Neuron (in vitro differentiated cells): Measurements from ENCODE around the gene SUSD1.
"Not testable (repeated sequence)": the region's sequence is repeated elsewhere in the genome, so short reads cannot be mapped to it uniquely, and the experiment has no call there.

ENCODE experiments used
- H2AFZ ChIP-seq: one replicate; pipeline ENCODE4 v1.6.1; 2013; ENCODE audit warnings: low read depth, mild to moderate bottlenecking, inconsistent platforms, low read length, moderate library complexity
- H3K27me3 ChIP-seq: one replicate; pipeline ENCODE4 v1.6.1; 2013; ENCODE audit warnings: low read length; ENCODE audit not compliant: insufficient read depth
- H3K36me3 ChIP-seq: one replicate; pipeline ENCODE4 v1.6.1; 2013; ENCODE audit warnings: low read length; ENCODE audit not compliant: insufficient read depth
- H3K4me1 ChIP-seq: one replicate; pipeline ENCODE4 v1.6.1; 2013; ENCODE audit warnings: low read length; ENCODE audit not compliant: insufficient read depth
- H3K4me3 ChIP-seq: 2 replicates; pipeline ENCODE4 v1.5.1; 2013; ENCODE audit warnings: mild to moderate bottlenecking, low read length, moderate library complexity
- H3K9me3 ChIP-seq: one replicate; pipeline ENCODE4 v1.6.1; 2013; ENCODE audit warnings: low read length

SUSD1 gene

GRCh38 chr9:112074250-112075008 is 100.7 kb downstream of the SUSD1 start:
- Histone ChIP-seq H3K9me3 (no peaks in the 10 kb centered on the region), H2AFZ (no peak overlapping the region), H3K36me3 (peaks cover 4% of the 10 kb centered on the region), H3K27me3 (no peaks in the 10 kb centered on the region), H3K4me1 (no peaks in the 10 kb centered on the region), H3K4me3 (no peak overlapping the region)

DNA sequence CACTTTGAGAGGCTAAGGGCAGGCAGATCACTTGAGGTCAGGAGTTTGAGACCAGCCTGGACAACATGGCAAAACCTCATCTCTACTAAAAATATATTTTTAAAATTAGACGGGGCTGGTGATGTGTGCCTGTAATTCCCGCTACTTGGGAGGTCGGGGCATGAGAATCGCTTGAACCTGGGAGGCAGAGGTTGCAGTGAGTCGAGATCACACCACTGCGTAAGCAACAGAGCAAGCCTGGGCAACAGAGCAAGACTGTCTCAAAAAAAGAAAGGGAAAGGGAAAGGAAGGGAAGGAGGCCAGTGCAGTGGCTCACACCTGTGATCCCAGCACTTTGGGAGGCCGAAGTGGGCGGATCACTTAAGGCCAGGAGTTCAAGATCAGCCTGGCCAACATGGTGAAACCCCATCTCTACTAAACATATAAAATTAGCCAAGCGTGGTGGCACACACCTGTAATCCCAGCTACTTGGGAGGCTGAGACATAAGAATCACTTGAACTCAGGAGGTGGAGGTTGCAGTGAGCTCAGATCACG is 101.4 kb downstream of the SUSD1 start:
- H2AFZ ChIP-seq, H3K4me3 ChIP-seq, H3K4me1 ChIP-seq, H3K9me3 ChIP-seq, H3K36me3 ChIP-seq, H3K27me3 ChIP-seq: not testable (repeated sequence)

- Histone ChIP-seq H3K9me3 (no peaks in the 10 kb centered on the region), H3K4me3 (no peak overlapping the region)
These were observed 102.1 kb downstream of the SUSD1 start for GRCh38 chr9:112072721-112073638.

DNA sequence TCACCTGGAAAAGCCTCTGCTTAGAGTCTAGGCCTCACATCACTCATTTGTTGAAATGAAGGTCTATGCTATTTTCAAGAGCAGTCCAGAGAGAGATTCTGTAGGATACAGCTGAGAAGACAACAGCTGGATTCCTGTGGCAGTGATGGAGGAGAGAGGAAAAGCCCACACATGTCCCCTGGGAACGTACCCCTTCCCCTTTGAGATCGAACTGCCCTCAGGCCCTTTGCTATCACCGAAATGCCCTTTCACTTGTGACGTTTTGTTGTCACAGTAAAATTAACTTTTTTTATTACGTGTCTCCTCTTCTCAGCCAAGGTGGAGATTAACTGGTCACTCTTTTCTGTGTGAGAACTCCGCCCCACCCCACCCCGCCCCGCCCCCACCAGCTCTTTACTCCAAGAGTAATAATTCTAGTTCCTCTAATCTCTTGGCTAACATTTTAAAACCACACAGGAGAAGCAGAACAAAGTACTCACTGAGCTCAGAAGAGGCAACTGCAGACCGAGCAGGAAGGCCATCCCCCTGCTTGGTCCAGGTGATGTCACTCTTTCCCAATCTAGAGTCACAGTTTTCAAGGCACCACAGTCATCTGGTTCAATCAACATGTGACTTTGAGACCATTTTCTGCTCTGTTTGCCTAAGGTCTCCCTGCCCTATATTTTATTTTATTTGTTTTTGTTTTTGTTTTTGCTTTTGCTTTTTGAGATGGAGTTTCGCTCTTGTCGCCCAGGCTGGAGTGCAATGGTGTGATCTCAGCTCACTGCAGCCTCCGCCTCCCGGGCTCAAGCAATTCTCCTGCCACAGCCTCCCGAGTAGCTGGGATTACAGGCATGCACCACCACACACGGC is 105.6 kb downstream of the SUSD1 start:
- no peak overlapping the region for H2AFZ ChIP-seq
- peaks cover 3% of the 10 kb centered on the region for H3K9me3 ChIP-seq
- no peaks in the 10 kb centered on the region for H3K36me3 ChIP-seq
- H3K4me1 ChIP-seq = no peaks in the 10 kb centered on the region
- no peak overlapping the region for H3K4me3 ChIP-seq
- H3K27me3 ChIP-seq = no peaks in the 10 kb centered on the region

More at GRCh38 chr9:112072721-112073638, 102.1 kb downstream of the SUSD1 start:
- Histone ChIP-seq H3K4me1 (no peaks in the 10 kb centered on the region), H3K36me3 (no peaks in the 10 kb centered on the region), H2AFZ (no peak overlapping the region), H3K27me3 (no peaks in the 10 kb centered on the region)

DNA sequence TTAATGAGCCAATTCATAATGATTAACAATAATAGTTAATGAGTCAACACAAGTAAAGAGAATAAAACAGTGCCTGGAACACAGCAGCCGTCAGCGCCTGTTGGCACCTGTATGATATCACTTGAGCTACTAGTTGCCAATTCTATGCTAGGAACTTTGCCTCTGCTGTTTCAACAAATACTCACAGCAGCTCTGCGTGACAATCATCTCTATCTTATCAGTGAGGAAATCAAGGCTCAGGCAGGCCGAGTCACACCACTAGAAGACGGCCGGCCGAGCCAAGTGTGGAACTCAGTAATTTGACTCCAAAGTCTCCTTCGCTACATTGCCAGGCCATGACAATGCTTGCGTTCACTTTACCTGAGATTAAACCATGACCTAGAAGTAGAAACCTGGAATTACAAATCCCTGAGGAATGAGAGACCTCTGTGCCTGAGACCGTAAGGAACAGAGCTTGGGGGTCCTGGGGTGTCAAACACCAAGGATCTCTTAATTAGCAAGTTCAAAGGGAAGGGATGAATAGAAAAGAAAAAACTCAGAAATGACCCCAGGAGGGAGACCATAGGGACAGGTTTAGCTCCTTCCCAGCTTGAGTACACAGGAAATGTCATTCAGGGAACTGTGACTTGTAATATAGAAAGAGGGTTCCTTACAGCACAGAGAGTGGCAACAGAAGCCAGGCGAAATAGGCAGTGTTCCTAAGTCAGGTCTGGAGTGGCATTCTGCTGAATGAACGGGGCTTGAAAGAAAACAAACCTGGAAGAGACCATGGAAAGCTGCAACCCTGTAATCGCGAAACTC is 109.1 kb downstream of the SUSD1 start:
- Histone ChIP-seq H2AFZ (no peak overlapping the region), H3K4me1 (no peaks in the 10 kb centered on the region), H3K4me3 (no peak overlapping the region), H3K36me3 (no peaks in the 10 kb centered on the region), H3K9me3 (peaks cover 3% of the 10 kb centered on the region), H3K27me3 (no peaks in the 10 kb centered on the region)

- no peak overlapping the region for H2AFZ ChIP-seq
- H3K9me3 ChIP-seq = peaks cover 3% of the 10 kb centered on the region
- no peaks in the 10 kb centered on the region for H3K27me3 ChIP-seq
- no peaks in the 10 kb centered on the region for H3K4me1 ChIP-seq
- no peak overlapping the region for H3K4me3 ChIP-seq
- no peaks in the 10 kb centered on the region for H3K36me3 ChIP-seq
These were observed 110.2 kb downstream of the SUSD1 start for GRCh38 chr9:112064871-112065270.

DNA sequence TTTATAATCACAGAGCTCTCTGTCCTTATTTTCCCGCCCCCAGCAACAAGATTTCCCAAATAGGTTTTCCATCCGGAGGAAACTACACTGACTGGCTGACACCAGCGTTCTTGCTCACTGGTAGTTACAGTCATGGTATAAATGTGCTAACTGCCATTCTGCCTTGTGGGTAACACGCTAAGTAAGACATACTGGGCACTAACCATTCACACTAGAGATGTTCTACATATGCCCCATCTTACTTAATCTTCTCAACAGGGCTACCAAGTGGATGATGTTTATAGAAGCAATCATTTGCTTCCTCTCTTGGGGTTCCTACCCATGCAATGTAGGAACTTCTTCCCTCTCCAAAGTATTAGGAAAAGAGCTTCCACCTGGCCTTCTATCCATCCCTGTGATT is 111.5 kb downstream of the SUSD1 start:
- no peak overlapping the region for H2AFZ ChIP-seq
- no peaks in the 10 kb centered on the region for H3K4me1 ChIP-seq
- H3K36me3 ChIP-seq = no peaks in the 10 kb centered on the region
- H3K9me3 ChIP-seq = peaks cover 3% of the 10 kb centered on the region
- H3K27me3 ChIP-seq = no peaks in the 10 kb centered on the region
- no peak overlapping the region for H3K4me3 ChIP-seq

GRCh38 chr9:112063151-112063550 is 111.9 kb downstream of the SUSD1 start:
- Histone ChIP-seq H2AFZ (no peak overlapping the region), H3K36me3 (no peaks in the 10 kb centered on the region), H3K9me3 (peaks cover 3% of the 10 kb centered on the region), H3K4me1 (no peaks in the 10 kb centered on the region), H3K27me3 (no peaks in the 10 kb centered on the region), H3K4me3 (no peak overlapping the region)

GRCh38 chr9:112061152-112061740 is 113.9 kb downstream of the SUSD1 start:
- Histone ChIP-seq H3K27me3 (no peaks in the 10 kb centered on the region), H2AFZ (no peak overlapping the region), H3K4me1 (no peaks in the 10 kb centered on the region), H3K4me3 (no peak overlapping the region), H3K36me3 (no peaks in the 10 kb centered on the region), H3K9me3 (no peaks in the 10 kb centered on the region)

- H3K9me3 ChIP-seq = peaks cover 2% of the 10 kb centered on the region
- no peaks in the 10 kb centered on the region for H3K36me3 ChIP-seq
- no peaks in the 10 kb centered on the region for H3K4me1 ChIP-seq
- H2AFZ ChIP-seq = no peak overlapping the region
- H3K27me3 ChIP-seq = no peaks in the 10 kb centered on the region
- H3K4me3 ChIP-seq = no peak overlapping the region
These were observed 115.2 kb downstream of the SUSD1 start for GRCh38 chr9:112059966-112060320.

DNA sequence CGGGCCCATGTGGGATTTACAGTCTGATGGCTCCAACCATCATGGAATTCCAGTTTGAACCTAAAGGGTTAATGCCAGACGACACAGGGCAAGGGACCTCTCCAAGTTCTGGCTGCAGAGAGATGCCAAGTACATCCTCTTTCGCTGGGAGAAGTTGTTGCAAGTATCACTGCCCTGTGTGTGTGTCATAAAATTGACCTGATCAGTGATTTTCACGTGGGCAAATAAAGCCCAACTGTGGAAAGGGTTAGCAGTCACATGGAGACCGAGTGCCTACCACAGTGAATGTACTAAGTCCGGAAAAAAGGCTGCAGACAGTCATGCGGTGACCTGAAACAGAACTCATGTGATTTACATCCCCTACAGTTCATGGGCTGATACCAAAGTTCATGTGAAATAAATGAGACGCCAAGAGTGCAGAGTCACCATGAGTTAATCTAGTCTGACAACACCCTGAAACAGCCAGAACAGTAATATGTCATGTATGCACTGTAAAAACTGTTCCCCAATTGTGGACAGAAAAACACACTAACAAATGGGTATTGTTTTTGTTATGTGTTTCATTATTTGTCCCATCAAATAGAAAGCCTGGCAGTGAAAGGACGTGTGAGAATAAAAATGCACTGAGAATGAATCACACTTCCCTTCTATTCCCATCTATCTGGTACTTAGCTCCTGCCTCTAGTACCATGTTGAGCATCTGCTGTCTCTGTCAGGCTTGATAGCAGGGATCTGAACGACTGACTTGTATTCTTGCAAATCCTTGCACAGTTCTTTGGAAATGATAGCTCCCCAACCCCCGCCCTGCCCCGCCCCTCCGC is 115.7 kb downstream of the SUSD1 start:
- no peaks in the 10 kb centered on the region for H3K27me3 ChIP-seq

More for the DNA sequence above, 115.7 kb downstream of the SUSD1 start:
- Histone ChIP-seq H3K9me3 (peaks cover 2% of the 10 kb centered on the region), H2AFZ (no peak overlapping the region), H3K4me1 (no peaks in the 10 kb centered on the region), H3K4me3 (no peak overlapping the region), H3K36me3 (no peaks in the 10 kb centered on the region)
